ENCODE results near the gene MUS81. TPM values are rescaled to one million over a fixed set of nuclear protein-coding genes. Genes with fewer than 3 reads are reported as not detected.

Gene MUS81
- total and polyA plus RNA-seq, 2 of the 13 experiments (the other 11 are each of a cell fraction or from before 2014, with no cell fraction given): 25.6 to 30.2 TPM

- TF ChIP-seq ZNF543 (CRISPR knock-in tag; IDR thresholded peaks at IDR 0.05): no peak
- no peak for TF ChIP-seq ZNF256 (CRISPR knock-in tag; conservative IDR thresholded peaks at IDR 0.05)
- no peak for TF ChIP-seq FUBP1 (CRISPR knock-in tag; IDR thresholded peaks at IDR 0.05; ENCODE audit: borderline replicate concordance)
- no peak for TF ChIP-seq ZSCAN21 (CRISPR knock-in tag; IDR thresholded peaks at IDR 0.05; ENCODE audit: borderline replicate concordance)
- no peak for TF ChIP-seq CHD2 (IDR thresholded peaks at IDR 0.05; ENCODE audit: low read depth, low read length)
- TF ChIP-seq POGK (CRISPR knock-in tag; conservative IDR thresholded peaks at IDR 0.05): peak; percentile 91
- no peak for TF ChIP-seq ZFP36L1 (CRISPR knock-in tag; IDR thresholded peaks at IDR 0.05)
- 0 out of 2 replicates have a peak, but pooled peaks have one; percentile 47 for TF ChIP-seq ZFYVE20 (CRISPR knock-in tag; IDR thresholded peaks at IDR 0.05; ENCODE audit: borderline replicate concordance, low read depth)
- no peak for TF ChIP-seq ELK4 (CRISPR knock-in tag; IDR thresholded peaks at IDR 0.05; ENCODE audit: borderline replicate concordance)
- no peak for TF ChIP-seq ZNF17 (CRISPR knock-in tag; IDR thresholded peaks at IDR 0.05)
- TF ChIP-seq KLF12 (CRISPR knock-in tag; IDR thresholded peaks at IDR 0.05; ENCODE audit: borderline replicate concordance): peak; percentile 64; the same call in 1 of the 2 replicates
- no peak for TF ChIP-seq HINFP (CRISPR knock-in tag; IDR thresholded peaks at IDR 0.05; ENCODE audit: low read depth)
- TF ChIP-seq ZNF746 (CRISPR knock-in tag; IDR thresholded peaks at IDR 0.05): peak; percentile 38; the same call in 1 of the 2 replicates
- no peak for TF ChIP-seq NKX3-1 (CRISPR knock-in tag; IDR thresholded peaks at IDR 0.05)
- TF ChIP-seq MIXL1 (CRISPR knock-in tag; IDR thresholded peaks at IDR 0.05): no peak
- TF ChIP-seq ZNF143 (CRISPR knock-in tag; IDR thresholded peaks at IDR 0.05): no peak
- no peak for TF ChIP-seq MAFK (conservative IDR thresholded peaks at IDR 0.05 in 1 of 2, IDR thresholded peaks at IDR 0.05 in 1 of 2; ENCODE audit: low read length in 2 of 2)
- TF ChIP-seq TFE3 (CRISPR knock-in tag; IDR thresholded peaks at IDR 0.05): no peak
- no peak for TF ChIP-seq PHF5A (CRISPR knock-in tag; IDR thresholded peaks at IDR 0.05; ENCODE audit: low read depth, unreplicated experiment)
- 0 out of 2 replicates have a peak, but pooled peaks have one; percentile 68 for TF ChIP-seq KLF11 (CRISPR knock-in tag; IDR thresholded peaks at IDR 0.05)
- TF ChIP-seq RXRB (CRISPR knock-in tag; IDR thresholded peaks at IDR 0.05; ENCODE audit: borderline replicate concordance): peak; percentile 53; the same call in 1 of the 2 replicates
- TF ChIP-seq SMAD9 (CRISPR knock-in tag; IDR thresholded peaks at IDR 0.05): no peak; the same call in 1 of the 2 replicates
Measured at GRCh38 chr11:65900125-65900898, 40.1 kb downstream of the MUS81 start, which contains the start of gene FOSL1 (continued).

All from HepG2 (cell line).